T follicular helper cell (primary cell): ENCODE data around the gene ZNF106.

Source experiments
- DNase-seq: peaks from one replicate; pipeline ENCODE4 v3.0.0-alpha.2; 2020; ENCODE audit warnings: low read depth
- total RNA-seq, 2 experiments: gene quantifications; one replicate each; lab custom pipeline; 2026; lab: John Stamatoyannopoulos, UW

The ZNF106 gene
- total RNA-seq = 155 to 169 reads per million in 2 experiments

DNA sequence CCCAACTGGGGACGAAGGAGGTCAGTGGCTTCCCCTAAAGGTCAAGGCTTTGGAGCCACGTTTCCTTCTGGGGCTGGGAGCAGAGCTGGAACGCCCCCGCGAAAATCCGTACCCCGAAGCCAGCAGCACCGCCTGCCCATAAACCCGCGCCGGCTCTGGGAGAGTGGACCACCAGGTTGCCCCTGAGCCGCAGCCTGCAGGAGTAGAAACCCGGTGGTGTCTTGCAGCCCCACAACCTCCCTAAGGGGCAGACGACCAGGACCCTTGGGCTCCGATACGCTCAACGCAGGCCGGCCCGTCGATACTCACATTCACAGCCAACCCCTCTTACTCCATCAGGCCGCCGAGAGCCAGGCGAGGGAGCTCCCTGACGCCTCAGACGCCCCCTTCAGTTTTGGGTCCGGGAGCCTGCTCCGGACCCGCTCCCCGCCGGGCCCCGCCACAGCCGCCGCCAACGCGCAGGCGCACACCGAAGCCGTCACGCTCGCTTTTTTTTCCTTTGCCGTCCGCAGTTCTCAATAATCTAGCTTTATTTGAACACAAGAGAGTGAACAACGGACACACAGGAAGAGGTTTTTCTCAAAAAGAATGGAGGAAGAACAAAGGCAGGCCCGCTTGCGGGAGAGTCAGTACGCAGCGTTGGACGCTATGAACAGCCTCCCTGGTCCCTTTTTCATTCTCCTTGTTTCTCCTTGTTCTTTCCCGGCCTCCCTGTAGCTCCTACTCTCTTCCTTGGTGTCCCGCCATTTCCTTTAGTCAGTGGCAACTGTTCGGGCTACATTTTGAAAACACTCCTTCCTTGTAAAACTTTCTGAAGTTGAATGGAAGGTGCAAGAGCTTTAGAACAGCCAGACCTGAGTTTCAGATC lies at the start of gene ZNF106:
Gene ZNF106 (minus strand): TSS at position 471 of the 868 bp plus-strand sequence. CDS start 18,852 bp downstream, outside the sequence.
- peak; percentile 83 for DNase-seq

DNA sequence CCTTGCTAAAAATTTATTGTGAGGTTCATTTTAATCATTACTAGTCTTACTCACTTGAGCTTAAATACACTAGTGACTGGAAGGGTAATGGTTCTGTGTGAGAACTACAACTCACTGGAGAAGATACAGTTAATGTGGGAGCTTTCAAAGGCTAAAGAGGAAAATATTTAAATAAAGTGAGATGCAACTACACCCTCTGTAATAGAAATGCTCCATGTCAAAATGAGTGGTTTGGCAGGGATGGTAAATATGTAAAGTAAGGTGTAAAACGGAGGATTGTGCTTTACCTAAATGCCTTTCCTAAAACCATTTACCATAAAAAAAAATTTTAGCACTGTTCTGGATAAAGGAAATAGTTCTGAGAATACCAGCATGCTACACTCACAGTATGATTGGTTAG lies 42.3 kb upstream of the ZNF106 start:
- DNase-seq = no peak

GRCh38 chr15:42528970-42529369 lies 38.0 kb upstream of the ZNF106 start:
- DNase-seq = no peak

DNA sequence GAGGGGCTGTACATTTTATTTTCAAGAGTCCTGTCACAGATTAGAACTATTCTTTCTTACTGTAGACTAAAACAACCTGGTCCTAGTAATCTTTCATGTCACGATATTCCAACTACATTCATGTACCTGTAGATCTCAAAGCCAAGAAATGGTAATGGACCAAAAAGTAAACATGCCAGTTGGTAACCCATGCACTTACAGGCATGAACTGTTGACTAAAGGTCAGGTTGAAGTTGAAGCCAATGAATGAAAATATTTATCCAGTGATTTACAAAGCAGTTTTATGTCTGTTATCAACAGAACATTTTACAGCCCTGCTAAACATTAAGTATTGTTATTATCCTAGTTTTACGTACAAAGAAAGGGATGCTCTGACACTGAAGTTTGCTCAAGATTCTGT lies 32.4 kb upstream of the ZNF106 start:
- DNase-seq = no peak

GRCh38 chr15:42511007-42511391 lies 20.1 kb upstream of the ZNF106 start:
- no peak for DNase-seq

GRCh38 chr15:42510258-42511006 lies 19.5 kb upstream of the ZNF106 start:
- no peak for DNase-seq

DNA sequence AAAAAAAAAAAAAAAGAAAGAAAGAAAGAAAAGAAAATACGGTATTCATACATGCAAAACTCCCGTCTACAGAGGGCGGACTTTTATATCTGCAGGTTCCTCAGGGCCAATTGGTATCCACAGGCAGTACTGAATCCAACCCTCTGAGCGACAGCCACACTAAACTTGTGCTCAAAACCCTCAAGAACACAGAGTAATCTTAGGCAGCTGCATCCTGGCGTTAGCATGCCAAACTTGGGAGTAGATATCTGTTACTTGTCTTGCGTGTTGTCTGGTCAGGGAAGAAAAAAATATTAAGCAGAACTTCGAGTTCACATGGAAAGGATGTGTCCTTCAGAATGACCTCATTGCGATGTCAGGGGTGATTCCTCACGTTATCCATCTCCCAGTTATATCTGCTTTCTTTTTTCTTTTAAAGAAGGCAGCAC lies 17.3 kb upstream of the ZNF106 start:
- DNase-seq = no peak

DNA sequence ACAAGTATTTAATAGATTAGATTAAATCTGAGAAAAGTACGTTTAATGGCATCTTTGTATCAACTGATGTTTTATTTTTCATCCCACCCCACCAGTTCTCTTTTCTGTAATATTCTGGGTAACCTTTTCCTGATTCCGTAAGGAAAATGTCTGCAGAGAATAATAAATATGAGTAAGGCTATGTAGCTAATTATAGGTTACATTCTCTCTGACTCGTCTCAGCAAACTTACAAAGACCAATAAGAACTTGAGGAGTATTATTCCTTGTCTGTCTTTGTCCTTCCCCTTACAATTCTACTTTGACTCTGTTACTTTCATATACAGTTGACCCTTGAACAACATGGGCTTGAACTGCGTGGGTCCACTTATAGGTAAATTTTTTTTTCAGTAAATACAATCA lies 16.6 kb upstream of the ZNF106 start:
- DNase-seq = no peak

GRCh38 chr15:42504631-42505030 lies 13.7 kb upstream of the ZNF106 start:
- no peak for DNase-seq

DNA sequence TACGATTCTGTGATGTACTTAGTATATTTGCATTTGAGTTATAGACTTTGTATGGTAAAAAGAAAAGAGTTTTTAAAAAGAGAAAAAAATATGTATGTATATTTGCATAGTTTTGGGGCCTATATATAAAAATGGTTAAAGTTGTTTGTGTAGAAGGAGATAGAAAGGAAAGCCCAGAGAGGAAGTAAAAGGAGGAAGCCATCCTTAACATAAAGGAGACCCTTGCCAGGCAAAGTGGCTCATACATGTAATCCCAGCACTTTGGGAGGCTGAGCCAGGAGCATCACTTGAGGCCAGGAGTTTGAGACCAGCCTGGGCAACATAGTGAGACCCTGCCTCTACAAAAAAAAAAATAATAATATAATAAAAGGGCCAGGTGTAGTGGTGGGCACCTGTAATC lies 12.9 kb upstream of the ZNF106 start:
- no peak for DNase-seq

GRCh38 chr15:42502477-42502876 lies 11.5 kb upstream of the ZNF106 start:
- no peak for DNase-seq

DNA sequence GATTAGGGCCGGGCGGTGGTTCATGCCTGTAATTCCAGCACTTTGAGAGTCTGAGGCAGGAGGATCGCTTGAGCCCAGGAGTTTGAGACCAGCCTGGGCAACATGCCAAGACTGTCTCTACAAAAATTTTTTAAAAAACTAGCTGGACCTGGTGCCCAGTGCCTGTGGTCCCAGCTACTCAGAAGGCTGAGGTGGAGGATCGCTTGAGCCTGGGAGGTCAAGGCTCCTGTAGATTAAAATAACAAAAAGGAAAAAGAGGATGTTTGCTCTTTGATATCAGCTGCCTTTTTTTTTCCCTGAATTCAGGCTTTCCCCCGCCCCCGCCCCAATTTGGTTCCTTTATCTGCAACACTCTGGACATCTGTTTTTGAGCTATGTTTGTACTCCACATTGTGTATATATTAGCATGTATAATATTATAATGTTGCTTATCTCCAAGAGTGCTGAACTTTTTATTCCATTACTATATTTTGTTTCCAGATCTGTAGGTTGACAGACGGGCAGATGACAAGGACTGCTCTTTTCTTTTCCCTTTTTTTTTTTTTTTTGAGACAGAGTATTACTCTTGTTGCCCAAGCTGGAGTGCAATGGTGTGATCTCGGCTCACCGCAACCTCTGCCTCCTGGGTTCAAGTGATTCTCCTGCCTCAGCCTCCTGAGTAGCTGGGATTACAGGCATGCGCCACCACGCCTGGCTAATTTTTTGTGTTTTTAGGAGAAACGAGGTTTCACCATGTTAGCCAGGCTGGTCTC lies 9.1 kb upstream of the ZNF106 start:
- DNase-seq = no peak

- DNase-seq = no peak
Observed at GRCh38 chr15:42498212-42499068, 7.5 kb upstream of the ZNF106 start.

- peak; percentile 74 for DNase-seq
Observed at GRCh38 chr15:42495361-42496212, 4.6 kb upstream of the ZNF106 start, which contains the start of gene SNAP23. SNAP23 (plus strand) TSS chr15:42495634; CDS start chr15:42511847, 16,213 bp downstream.

- no peak for DNase-seq
Observed at GRCh38 chr15:42494998-42495360, 4.0 kb upstream of the ZNF106 start.

GRCh38 chr15:42493679-42494078 lies 2.7 kb upstream of the ZNF106 start:
- no peak for DNase-seq

DNA sequence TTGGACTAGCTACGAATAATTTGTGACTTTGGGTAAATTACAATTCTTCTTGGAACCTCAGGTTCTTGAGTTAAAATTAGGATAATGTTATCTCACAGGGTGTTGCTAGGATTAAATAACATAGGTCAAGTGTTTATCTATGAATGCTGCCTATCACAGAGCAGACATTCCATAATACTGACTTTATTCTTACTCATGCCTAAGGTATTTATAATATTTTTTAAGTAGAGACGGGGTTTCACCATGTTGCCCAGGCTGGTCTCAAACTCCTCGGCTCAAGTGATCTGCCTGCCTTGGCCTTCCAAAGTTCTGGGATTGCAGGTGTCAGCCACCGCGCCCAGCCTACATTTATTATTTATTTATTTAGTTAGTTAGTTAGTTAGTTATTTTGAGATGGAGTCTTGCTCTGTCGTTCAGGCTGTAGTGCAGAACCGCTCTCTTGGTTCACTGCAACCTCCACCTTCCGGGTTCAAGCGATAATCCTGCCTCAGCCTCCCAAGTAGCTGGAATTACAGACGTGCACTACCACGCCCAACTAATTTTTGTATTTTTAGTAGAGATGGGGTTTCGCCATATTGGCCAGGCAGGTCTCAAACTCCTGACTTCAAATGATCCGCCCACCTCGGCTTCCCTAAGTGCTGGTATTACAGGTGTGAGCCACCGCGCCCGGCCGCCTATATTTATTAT lies 741 bp upstream of the ZNF106 start:
- no peak for DNase-seq

DNA sequence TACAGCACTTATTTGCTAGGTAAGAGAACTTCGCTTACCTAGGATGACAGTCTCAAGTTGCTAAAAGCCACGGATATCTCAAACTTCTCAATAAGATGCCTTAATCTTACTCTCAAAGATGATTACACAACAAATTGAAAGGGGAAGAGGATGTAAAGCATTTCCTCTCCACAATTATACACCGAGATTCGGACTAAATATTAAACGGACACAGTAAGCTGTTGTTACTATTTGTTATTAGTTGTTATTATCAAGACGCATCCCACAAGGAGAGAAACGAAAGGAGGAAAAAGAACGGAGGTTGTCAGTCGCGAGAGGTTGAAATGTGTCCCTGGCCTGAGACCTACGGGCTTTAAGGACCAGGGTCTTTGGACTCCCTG lies 660 bp downstream of the ZNF106 start:
- no peak for DNase-seq

DNA sequence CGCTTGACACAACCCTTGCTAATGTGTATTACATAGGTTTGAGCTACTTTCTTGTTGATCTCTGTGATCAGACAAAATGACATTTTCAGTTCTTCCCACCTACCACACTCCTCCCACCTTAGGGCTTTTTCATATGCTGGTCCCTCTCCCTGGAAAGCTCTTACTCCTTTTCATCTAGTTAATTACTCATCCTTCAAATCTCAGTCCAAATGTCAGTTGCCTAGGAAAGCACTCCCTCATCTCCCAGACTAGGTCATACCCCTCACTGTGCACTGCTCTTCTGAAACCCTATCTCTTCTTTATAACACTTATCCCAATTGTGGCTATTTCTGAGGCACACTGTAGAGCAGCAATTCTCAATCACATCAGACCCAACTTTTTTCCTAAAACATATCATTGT lies 7.3 kb downstream of the ZNF106 start:
- DNase-seq = no peak

GRCh38 chr15:42482701-42483100 lies 8.2 kb downstream of the ZNF106 start:
- DNase-seq = no peak
